BJ (cell line): Measurements from ENCODE around the gene GFOD1. TPM values are rescaled to one million over a fixed set of nuclear protein-coding genes. Genes with fewer than 3 reads are reported as not detected.

Experiments
- CTCF ChIA-PET: fragments of 350-600 bp; formaldehyde crosslinking; extraction: SDS; loops from one replicate; lab custom pipeline; 2021; ENCODE audit warnings: antibody characterized with exemption, inconsistent platforms; lab: Yijun Ruan, JAX
- POLR2A ChIA-PET: fragments of 300-600 bp; sonication (Branson Sonifier 250); formaldehyde crosslinking; extraction: SDS; loops from one replicate; lab custom pipeline; 2021; ENCODE audit warnings: antibody characterized with exemption; lab: Charles Lee
- DNase-seq: peaks from one replicate; pipeline ENCODE4 v3.0.0-alpha.2; 2011; ENCODE audit warnings: low read depth
- H3K27me3 ChIP-seq: 2 replicates; pipeline ENCODE4 v1.6.0; 2011; ENCODE audit warnings: low read length; ENCODE audit not compliant: control insufficient read depth, insufficient read depth
- H3K36me3 ChIP-seq: 2 replicates; pipeline ENCODE4 v1.5.1; 2011; ENCODE audit warnings: low read length; ENCODE audit not compliant: control insufficient read depth, insufficient read depth
- H3K4me3 ChIP-seq: 2 replicates; pipeline ENCODE4 v1.5.1; 2011; ENCODE audit warnings: low read depth, mild to moderate bottlenecking, control low read depth, low read length
- polyA plus RNA-seq: library from polyadenylated mRNA; depleted of rRNA; stranded (reverse); fragments of >200 nt; gene quantifications from 2 replicates; pipeline ENCODE4 v1.2.3, GENCODE V29; 2011
- TF ChIP-seq, protein P1 (sequence below): IDR thresholded peaks from 2 replicates; pipeline ENCODE4 v1.5.1; 2011; ENCODE audit warnings: low read depth, mild to moderate bottlenecking, control low read depth, inconsistent platforms, low read length, moderate library complexity; ENCODE audit not compliant: insufficient read depth

The GFOD1 gene
- polyA plus RNA-seq, 1 experiment = 0.76 TPM

DNA sequence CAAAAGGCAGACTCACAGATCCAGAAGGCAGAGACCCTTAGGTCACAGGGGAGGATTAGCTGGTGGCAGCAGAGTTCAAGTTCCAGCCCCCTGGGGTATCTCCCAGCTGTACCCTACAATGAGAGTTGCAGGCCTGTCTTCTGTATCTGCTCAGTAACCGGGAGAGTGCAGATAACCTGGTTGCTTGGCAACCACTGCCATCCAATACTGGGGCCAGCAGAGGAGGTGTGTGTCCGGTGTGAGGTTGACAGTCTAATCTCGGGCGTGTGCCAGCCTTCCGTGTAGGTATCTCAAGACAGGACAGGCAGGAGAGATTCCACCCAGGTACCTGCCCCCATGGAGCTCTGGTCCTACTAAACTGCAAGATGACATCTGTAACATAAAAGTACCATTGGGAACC, 102.4 kb downstream of the GFOD1 start:
- Histone ChIP-seq H3K36me3 (no peaks in the 10 kb centered on the region), H3K27me3 (no peaks in the 10 kb centered on the region), H3K4me3 (no peak overlapping the region)
- no peak for DNase-seq
- TF ChIP-seq, protein P1, sequence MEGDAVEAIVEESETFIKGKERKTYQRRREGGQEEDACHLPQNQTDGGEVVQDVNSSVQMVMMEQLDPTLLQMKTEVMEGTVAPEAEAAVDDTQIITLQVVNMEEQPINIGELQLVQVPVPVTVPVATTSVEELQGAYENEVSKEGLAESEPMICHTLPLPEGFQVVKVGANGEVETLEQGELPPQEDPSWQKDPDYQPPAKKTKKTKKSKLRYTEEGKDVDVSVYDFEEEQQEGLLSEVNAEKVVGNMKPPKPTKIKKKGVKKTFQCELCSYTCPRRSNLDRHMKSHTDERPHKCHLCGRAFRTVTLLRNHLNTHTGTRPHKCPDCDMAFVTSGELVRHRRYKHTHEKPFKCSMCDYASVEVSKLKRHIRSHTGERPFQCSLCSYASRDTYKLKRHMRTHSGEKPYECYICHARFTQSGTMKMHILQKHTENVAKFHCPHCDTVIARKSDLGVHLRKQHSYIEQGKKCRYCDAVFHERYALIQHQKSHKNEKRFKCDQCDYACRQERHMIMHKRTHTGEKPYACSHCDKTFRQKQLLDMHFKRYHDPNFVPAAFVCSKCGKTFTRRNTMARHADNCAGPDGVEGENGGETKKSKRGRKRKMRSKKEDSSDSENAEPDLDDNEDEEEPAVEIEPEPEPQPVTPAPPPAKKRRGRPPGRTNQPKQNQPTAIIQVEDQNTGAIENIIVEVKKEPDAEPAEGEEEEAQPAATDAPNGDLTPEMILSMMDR = no peak
- POLR2A ChIA-PET = no interaction called here
- CTCF ChIA-PET = interaction anchor here (1.1 kb wide), 1 partner anchor 153 kb away, joined by 3 read pairs; no protein-coding TSS in a partner anchor

GRCh38 chr6:13384506-13384905, 102.9 kb downstream of the GFOD1 start:
- POLR2A ChIA-PET = no interaction called here
- CTCF ChIA-PET = interaction anchor here (1.1 kb wide), 1 partner anchor 154 kb away, joined by 3 read pairs; no protein-coding TSS in a partner anchor
- TF ChIP-seq, protein P1 = no peak

DNA sequence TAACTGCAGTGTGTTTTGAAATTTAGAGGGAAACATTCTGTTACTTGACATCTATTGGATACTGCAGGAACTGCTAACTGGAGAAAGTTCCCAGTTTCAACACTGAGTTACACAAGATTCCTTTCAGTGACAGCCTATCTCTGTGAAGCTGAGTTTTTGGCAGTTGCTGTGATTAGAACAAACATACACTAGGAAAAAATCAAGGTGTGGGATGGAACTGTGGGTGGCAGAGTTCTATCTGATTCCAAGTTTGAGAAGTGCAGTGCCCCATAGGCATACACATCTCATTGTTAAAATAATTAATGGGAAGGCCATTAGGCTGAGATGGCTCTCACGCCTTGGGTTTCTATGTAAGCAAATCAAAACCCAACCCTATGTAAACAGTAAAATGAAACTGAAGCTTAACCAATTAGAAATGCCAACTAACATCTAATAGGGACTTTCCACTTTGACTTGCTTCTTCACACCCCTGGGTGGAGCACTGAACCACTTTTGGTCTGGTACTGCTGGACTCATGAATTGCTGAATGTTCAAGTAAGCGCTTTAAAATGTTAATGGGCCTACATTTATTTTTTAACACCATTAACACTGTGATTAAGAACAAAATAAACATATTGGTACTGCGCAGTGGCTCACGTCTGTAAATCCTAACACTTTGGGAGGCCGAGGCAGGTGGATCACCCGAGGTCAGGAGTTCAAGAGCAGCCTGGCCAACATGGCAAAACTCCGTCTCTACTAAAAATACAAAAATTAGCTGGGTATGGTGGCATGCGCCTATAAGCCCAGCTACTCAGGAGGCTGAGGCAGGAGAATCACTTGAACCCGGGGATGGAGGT, 103.9 kb downstream of the GFOD1 start:
- ChIA-PET CTCF (no interaction called here), POLR2A (interaction anchor here (0.6 kb wide), 1 partner anchor 913 kb away, joined by 3 read pairs; no protein-coding TSS in a partner anchor)
- DNase-seq = no peak
- Histone ChIP-seq H3K36me3 (no peaks in the 10 kb centered on the region), H3K27me3 (no peaks in the 10 kb centered on the region), H3K4me3 (no peak overlapping the region)
- TF ChIP-seq, protein P1 = no peak

More at GRCh38 chr6:13384506-13384905, 102.9 kb downstream of the GFOD1 start:
- no peak for DNase-seq
- H3K4me3 ChIP-seq = no peak overlapping the region
- H3K36me3 ChIP-seq = no peaks in the 10 kb centered on the region
- H3K27me3 ChIP-seq = no peaks in the 10 kb centered on the region

- ChIA-PET CTCF (interaction anchor here (1.2 kb wide), 1 partner anchor 194 kb away, joined by 3 read pairs; the partner anchor contains the start of gene SIRT5), POLR2A (no interaction called here)
- no peak overlapping the region for H3K4me3 ChIP-seq
- H3K36me3 ChIP-seq = no peaks in the 10 kb centered on the region
- H3K27me3 ChIP-seq = no peaks in the 10 kb centered on the region
- TF ChIP-seq, protein P1 = no peak
- DNase-seq = no peak
Observed at GRCh38 chr6:13380761-13381160, 106.6 kb downstream of the GFOD1 start.

DNA sequence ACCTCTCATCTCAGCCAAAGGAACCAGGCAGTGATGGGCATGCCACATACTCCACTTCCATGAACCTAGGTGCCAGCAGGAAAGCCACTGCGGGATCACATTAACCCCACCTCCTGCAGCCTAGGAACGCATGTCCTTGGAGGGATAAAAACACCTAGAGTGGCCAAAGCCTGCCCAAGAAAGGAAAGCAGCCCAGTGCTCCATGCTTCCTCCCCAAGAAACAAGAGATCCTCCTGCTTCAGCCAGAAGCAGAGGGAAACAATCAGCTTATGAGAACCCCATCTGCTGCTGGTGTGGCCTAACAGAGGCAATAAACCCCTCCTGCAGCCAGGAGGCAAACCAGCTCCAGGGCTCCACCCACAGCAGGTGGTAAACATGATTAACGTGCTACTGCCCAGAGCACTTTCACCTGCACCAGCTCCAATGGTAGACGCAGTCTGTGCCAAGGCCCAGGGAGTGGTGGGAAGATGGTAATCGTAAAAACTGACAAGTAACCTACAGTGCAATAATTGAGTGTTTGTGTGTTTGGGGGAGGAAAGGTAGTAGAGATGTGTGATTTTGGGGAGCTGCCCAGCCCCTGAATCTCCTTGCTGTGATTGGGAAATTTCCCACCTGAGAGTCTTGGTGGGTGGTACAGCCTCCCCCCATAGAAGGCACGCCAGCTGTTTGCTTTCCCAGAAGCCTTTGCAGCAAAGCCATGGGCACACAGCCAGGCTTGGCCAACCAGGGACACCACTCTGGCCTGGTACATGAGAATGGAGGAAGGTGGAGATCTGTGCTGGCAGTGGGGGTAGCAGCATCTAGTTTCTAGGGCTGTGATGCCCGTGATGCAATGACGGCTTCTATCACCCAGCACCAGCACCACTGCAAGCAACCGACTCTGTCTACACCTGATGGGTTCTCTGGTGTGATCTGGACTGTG, 108.5 kb downstream of the GFOD1 start:
- H3K36me3 ChIP-seq = no peaks in the 10 kb centered on the region
- POLR2A ChIA-PET = no interaction called here
- CTCF ChIA-PET = no interaction called here
- TF ChIP-seq, protein P1 = no peak
- H3K27me3 ChIP-seq = no peaks in the 10 kb centered on the region
- no peak overlapping the region for H3K4me3 ChIP-seq
- DNase-seq = no peak
